NCI-H1436 treated with DMSO at 0.1 percent for 48 hours (cell line): ENCODE measurements around the gene PIK3R5.

Source experiments
- DNase-seq: peaks from one replicate; lab custom pipeline; 2025; lab: John Stamatoyannopoulos, UW

The PIK3R5 gene

DNA sequence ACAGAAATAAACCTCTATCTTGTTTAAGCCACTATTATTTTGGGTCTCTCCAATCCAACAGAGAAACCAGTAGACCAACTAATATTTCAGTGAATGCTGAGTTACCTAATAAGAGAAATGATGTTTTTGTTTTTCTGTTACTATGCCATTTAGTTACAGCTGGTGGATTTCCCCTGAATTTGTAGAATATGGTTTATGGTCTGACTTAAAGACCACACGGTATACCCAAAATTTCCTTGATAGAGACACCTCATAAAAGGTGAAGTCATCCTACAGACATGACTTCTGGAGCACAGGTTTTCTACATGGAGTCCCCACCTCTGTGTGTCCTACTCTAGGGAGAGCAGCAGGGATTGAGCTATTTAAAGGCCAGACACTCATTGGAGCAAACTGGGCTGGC lies 13.3 kb downstream of the PIK3R5 start:
- DNase-seq: no peak

DNA sequence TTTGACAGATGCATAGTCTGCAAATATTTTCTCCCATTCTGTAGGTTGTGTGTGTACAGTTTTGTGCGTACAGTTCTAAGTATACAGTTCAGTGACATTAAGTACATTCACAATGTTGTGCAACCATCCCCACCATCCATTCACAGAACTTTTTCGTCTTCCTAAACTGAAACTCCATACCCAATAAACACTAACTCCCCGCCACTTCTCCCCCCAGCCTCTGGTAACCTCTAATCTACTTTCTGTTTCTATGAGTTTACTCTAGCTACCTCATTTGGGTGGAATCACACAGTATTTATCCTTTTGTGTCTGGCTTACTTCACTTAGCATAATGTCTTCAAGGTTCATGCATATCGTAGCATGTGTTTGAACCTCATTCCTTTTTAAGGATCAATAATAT lies 14.3 kb downstream of the PIK3R5 start:
- no peak for DNase-seq

DNA sequence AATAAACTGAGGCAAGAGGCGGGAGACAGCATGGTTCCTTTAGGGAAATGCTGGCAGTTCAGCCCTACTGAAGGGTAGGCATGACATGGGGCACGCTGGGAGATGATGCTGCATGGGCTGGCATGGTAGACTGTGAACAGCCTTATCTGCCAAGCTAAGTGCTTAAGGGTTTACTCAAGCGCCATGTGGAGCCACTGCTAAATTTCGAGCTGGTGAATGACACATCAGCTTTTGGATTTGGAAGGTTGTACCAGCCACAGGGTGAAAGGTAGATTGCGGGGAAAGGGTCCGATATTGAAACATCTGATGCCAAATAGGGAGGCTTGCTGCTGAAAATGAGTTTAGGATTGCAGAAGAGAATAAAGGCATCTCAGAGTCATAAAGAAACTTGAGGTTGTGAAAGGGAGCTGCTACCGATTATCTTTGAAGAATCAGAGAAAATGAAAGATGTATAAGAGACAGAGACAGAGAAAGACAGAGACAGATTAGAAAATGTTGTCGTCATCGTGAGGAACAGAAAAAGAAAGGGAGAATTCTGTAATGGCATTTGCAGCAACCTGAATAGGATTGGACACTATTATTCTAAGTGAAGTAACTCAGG lies 16.3 kb downstream of the PIK3R5 start:
- DNase-seq: no peak

DNA sequence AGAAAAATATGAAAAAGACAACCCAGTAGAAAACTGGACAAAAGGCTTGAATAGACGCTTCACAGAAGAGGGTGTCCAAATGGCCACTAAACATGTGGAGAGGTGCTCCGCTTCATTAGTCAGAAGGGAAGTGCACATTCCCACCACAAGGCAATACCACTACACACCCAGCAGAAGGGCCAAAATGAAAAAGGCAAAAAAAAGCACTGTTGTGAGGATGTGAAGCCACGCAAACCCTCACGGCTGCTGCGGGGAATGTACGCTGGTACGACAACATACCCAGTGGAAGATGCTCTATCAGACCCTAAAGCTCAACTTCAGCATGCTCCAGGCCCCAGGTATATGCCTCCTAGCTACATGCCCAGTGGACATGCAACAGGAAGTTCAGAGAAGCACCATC lies 17.0 kb downstream of the PIK3R5 start:
- DNase-seq: no peak

DNA sequence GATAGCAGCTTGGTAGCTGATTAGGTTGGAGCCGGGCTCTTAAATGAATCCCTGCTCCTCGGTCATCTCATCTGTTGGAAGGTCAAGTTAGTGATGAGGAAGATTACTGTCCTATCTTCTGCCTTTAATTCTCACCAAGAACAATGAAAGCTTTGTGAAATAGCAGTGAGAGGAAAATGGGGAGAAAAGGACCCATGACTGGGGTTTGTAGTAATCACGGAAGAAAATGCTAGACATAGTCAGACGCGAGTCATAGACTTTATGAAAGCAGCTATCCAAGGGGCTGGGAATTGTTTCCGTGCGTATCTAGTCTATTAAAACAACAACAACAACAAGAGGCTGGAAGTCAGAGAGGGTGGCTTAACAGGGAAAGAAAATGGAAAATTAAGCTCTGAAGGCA lies 18.3 kb downstream of the PIK3R5 start:
- DNase-seq: no peak

DNA sequence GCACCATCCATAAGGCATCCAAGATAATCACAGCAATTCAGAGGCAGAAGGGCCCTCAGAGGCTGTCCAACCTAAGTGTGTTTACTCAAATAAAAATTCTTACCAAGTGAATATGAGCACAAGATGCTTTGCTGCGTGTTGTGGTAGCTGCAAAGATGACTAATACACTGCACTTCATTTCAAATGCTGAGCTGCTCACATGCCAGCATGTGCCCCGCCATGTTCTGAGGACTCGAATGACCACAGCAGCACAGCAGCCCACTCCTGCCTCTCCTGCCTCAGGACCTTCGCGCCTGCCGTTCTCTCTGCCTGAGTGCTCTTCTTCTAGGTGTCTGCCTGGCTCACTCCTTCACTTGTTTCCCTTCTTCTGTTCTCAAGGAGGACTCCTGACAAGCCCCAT lies 19.0 kb downstream of the PIK3R5 start:
- no peak for DNase-seq

DNA sequence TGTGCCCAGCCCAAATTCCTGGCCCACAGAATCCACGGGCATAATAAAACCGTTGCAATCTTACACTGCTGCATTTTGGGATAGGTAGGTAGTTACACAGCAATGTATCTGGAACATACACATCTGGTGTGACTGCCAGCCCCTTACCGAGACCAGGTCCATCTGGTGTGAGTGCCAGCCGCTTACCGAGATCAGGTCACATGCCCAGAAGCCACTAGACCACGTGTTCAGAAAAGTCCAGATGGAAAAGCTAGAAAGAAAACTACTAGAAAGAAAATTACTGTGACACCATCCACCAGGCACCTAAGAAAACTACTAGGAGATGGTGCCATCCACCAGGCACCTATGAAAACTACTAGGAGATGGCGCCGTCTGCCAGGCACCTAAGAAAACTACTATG lies 19.4 kb downstream of the PIK3R5 start:
- DNase-seq: no peak

DNA sequence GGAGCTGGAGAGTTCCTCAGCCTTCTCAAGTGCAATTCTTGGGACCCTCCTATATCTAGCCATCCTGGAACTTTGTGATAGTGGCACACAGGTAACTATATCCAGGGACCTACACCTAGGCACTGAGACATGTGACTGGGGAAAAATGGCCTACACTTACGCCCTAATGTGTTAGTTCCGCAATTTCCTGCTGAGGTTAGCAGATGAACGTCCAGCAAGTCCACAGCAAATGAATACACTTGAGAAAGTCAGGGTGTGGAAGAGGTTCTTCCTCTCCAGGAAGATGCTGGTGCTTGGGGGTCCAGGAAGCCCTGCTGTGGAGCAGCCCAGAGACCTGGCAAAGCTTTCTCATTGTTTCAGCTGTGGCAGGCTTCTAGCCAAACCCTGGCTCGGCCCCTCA lies 20.8 kb downstream of the PIK3R5 start:
- DNase-seq: no peak

DNA sequence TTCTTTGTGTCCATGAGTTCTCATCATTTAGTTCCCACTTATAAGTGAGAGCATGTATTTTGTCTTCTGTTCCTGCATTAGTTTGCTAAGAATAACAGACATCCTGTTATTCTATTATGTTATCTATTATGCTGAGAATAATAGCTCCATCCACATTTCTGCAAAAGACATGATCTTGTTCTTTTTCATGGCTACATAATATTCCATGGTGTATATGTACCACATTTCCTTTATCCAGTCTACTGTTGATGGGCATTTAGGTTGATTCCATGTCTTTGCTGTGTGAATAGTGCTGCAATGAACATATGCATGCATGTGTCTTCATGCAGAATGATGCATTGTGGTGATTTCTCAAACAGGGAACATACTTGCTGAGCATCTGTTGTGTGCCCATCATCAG lies 21.4 kb downstream of the PIK3R5 start:
- DNase-seq: no peak

DNA sequence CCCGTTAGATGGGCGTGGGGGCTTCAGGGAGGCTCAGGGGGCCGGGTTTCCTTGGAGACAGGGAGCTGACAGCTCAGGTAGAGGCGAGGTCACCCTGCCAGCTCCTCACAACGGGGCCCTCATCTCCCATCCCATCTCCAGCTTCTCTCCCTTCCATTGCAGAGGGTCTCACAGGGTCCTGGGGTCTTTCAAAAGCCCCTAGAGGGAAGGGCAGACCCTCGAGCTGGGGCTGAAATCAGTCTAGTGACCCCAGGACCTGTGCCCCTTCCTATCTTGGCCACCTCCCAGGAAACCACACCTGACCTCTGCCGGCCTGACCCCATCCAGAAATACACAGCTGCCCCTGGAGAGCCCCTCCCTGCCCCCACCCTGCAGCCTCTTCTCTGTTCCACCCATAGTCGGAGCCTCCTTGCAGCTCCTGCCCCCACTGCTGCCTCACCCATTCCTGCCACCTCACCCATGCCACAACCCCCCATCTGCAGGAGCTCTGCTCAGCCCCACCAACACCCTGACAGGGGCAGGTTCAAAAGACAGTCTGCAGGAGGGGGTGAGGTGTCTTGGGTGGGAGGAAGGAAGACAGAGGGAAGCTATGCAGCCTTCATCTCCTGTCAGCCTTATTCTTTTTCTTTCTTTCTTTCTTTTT lies 23.4 kb downstream of the PIK3R5 start:
- no peak for DNase-seq

DNA sequence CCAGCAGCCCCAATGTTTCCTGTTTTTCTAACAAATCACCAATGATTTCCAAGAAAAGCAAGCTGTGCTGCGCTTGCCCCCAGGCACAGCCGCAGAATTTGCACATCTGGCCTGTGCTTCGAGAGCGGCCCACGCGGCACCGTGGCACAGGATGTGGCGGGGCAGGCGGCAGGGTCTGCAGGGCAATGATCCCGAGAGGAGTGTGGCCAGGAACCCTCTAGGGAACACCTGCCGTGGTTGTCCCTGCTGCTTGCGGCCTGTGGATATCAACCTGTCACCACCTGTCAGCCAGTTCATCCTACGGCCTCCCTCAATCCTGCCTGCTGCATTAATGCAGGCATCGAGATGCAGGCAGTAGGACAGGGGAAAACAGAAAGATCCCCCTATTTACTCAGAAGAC lies 24.0 kb downstream of the PIK3R5 start:
- DNase-seq: no peak

DNA sequence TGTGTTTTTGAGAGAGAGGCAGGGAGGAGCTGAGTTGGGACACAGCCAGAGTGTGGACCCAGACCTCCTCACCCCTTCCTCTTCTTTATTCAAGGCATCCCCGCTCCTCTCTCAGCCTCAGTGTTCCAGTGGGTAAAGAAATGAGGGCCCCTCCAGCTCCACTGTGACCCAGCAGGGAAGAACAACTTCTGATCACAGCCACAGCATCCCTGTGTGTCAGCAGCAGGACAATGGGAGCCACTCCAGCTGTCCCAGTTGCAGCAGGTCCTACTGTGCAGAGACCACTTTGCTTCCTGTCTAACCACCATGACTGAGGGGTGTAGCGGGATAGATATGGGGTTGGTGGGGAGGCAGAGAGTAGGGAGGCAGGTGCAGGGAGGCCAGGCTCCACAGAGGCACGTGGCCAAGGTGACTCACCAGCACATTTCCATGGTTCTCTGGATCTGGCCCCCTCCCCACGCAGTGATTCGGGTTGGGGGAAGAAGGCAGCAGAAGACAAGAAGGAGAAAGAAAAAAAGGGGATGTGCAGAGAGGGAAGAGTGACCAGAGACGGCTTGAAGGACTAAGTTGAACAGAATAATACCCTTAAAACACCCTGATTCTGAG lies 24.5 kb downstream of the PIK3R5 start:
- DNase-seq: no peak

DNA sequence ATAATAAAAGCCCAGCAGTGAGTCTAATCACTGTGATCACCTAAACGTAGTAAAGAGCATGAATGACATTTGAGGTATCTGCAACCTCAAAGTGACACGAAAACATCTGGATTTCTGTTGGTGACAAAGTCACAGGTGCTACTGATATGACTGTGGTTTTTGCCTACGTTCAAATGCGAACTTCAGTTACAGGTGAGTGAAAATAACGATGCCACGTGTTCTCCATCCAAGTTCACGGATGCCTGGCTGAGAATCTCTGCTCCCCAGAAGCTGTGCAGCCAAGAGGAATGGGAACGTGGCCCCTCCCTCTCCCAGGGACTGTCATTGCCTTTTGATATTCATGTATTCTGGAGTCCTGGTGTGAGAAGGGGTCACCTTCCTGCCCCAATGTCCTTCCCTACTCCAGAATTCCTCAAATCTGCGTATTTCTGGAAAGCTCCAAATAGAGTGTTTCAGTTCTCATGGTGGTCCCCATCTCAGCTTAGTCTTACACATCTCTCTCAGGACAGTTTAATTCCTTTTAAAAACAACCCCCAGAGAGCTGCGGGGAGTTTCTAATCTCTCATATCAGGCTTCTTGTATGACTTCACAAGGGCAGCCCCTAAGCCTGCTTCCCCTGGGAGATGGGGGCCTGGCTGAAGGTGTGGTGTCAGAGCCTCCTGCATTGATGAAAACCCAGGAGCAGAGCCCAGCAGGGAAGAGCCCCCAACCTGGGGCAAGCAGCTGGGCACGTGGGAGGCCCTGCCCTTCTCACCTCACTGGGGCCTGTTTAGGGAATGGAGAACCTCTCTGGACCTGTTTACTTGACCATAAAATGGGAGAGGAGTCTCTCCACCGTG lies 25.8 kb downstream of the PIK3R5 start:
- DNase-seq: no peak

DNA sequence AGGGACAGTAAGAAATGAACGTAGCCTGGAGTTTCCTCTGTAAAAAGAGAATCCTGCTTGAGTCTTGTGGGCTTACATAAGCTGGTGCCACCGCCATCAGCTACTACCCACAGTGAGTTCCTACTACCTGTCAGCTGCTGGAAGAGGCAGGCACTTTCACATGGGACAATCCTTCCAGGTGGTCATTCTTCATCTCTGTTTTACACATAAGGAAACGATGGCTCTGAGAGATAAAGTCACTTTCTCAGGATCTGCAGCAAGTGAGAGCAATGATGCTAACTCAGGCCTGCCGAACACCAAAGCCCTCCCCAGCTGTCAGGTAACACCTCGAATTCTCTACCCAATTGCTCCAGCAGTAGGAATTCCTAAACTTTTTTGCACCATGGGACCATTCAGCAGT lies 26.6 kb downstream of the PIK3R5 start:
- DNase-seq: no peak

DNA sequence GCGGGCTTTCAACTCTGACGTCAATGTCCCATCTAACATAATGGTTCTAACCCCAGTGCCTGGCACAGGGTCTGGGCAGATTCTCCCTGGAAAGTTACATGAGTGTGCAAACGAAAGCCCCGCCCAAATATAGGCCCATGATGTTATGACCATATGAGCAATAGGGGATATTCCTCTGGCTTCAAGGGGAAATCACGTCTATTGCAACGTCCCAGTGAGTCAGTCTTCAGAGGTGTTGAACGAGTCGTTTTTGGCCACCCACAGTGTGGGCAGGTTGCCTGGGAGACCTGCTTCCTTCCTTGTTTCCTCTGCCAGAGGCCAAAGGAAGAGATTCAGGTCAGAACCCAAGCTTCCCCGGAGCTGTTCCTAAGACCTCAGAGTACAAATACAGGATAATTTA lies 30.3 kb downstream of the PIK3R5 start:
- DNase-seq: no peak

DNA sequence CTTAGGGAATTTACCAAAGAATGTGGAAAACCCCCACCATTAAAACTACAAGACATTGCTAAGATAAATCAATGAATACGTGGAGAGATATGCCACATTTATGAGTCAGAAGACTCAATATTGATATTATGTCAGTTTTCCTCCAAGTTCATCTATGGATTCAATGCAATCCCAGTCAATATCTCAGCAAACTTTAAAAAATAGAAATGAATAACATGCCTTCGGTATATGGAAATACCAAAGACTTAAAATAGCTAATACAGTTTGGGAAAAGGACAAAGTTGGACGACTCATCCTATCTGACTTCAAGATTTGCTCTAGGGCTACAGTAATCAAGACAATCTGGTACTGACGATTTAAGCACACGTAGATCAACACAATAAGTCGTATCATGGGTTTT lies 31.2 kb downstream of the PIK3R5 start:
- DNase-seq: no peak

DNA sequence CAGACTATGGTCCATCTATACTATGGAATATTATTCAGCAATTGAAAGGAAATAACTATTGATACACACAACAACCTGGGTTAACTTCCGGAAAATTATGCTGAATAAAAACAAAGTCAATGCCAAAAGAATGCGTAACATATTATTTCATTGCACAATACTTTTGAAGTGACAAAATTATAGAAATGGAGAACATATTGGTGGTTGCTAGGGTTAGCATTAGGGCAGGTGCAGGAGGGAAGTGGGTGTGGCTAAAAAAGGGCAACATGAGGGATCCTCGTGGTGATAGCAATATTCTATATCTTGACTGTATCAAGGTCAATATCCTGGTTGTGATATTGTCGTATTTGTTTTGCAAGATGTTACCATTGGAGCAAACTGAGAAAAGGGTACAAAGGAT lies 34.9 kb downstream of the PIK3R5 start:
- DNase-seq: no peak

DNA sequence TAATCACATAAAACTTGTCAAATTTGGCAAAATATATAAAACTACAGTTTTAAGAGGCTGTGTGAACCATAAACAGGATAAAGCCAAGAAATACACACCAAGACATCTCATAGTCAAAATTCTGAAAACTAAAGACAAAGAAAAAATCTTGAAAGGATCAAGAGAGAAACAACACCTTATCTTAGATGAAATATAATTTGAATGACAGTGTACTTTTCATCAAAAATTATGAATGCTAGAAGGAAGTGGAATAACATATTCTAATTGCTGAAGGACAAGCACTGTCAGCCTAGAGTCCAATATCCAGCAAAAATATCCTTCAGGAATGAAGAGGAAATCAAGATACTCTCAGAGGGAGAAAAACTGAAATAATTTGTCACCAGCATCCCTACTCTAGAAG lies 37.2 kb downstream of the PIK3R5 start:
- no peak for DNase-seq

DNA sequence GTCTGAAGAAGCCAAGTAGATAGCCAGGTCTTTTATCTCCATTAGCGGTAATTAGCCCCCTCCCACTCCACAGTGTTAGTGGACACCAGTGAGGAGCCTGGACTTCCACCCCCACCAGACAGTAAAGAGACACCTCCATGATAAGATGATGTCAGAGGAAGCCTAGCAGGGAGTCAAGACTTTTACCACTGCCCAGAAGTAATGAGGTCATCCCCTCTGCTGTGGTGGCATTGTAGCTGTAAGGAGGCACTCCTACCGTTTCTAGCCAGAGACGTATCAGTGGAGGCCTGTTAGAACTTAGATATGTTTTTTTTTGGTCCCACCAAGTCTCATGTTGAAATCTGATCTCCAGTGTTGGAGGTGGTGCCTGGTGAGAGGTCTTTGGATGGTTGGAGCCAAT lies 38.1 kb downstream of the PIK3R5 start:
- no peak for DNase-seq

DNA sequence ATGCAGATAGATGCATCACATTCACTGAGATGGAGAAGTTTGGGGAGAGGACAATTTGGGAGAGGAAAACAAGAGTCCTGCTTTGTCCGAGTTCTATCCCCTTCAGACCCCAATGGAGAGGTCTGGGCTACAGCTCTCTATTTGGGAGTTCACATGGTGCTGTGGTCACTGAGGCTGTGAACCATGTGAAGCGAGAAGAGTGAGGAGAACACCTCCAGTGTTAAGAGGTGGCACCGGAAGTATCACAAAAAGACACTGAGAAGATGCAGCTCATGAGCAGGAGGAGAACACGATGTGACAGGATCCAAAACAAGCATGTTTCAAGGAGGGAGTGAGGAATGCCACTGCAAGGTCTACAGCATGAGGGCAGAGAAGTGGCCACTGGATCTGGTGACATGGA lies 39.7 kb downstream of the PIK3R5 start:
- no peak for DNase-seq

DNA sequence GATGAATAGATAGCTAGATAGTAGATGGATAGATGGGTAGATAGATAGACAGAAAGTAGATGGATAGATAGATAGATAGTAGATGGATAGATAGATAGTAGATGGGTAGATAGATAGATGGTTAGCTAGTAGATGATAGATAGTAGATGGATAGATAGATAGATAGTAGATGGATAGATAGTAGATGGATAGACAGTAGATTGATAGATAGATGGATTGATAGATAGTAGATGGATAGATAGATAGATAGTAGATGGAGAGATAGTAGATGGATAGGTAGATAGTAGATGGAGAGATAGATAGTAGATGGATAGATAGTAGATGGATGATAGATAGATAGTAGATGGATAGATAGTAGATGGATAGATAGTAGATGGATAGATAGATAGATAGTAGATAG lies 40.4 kb downstream of the PIK3R5 start:
- DNase-seq: no peak

DNA sequence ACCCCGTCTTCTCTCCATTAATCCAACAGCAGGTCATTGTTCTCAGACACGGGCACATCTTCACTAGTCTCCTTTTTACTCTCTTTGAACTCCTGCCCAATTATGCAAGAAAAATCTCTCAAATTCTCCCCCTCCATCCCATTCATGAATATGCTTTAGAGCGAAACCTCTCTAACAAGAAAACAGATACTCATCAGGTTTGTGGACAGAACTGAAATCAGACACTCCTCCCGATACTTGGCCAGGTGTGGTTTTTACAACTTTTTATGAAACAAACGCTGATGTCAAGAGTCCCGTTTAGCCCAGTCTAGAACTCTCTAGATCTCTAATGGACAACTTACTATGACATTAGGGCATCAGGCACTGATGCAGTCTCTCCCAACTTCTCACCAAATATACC lies 40.9 kb downstream of the PIK3R5 start:
- no peak for DNase-seq

DNA sequence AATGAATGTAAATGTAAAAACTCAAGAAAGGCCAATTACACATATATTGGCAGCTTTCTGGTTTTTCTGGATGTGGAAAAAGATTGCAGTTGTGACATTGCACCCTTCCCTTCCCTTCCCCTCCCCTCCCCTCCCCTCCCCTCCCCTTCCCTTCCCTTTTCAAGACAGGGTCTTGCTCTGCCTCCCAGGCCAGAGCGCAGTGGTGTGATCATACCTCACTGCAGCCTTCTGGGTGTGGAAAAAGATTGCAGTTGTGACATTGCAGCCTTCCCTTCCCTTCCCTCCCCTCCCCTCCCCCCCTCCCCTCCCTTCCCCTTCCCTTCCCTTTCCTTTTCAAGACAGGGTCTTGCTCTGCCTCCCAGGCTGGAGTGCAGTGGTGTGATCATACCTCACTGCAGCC lies 41.7 kb downstream of the PIK3R5 start:
- DNase-seq: no peak
